Mesothelial cell of epicardium (in vitro differentiated cells): ENCODE data around the gene HTR1D. TPM values are rescaled to one million over a fixed set of nuclear protein-coding genes. Genes with fewer than 3 reads are reported as not detected.

Source experiments
- DNase-seq, 2 experiments: peaks; one replicate each; pipeline ENCODE4 v3.0.0; 2021; ENCODE audit warnings: low spot score in 2 of 2; ENCODE audit not compliant: unreplicated experiment in 2 of 2
- H3K27ac Mint-ChIP-seq: 2 replicates; pipeline ENCODE4 v1.8.0; 2021; ENCODE audit warnings: mixed read lengths
- H3K27me3 Mint-ChIP-seq: 2 replicates; pipeline ENCODE4 v1.8.0; 2021; ENCODE audit warnings: low read depth, mixed read lengths
- H3K36me3 Mint-ChIP-seq: 2 replicates; pipeline ENCODE4 v1.8.0; 2021; ENCODE audit warnings: mixed read lengths
- H3K4me1 Mint-ChIP-seq: 2 replicates; pipeline ENCODE4 v1.8.0; 2021; ENCODE audit warnings: mixed read lengths
- H3K4me3 Mint-ChIP-seq: 2 replicates; pipeline ENCODE4 v1.8.0; 2021; ENCODE audit warnings: mild to moderate bottlenecking, moderate library complexity, mixed read lengths
- H3K9me3 Mint-ChIP-seq: 2 replicates; pipeline ENCODE4 v1.8.0; 2021; ENCODE audit warnings: mixed read lengths
- CTCF ChIP-seq: fragments of 200-600 bp; sonication (generic); IDR thresholded peaks from one replicate; pipeline ENCODE4 v1.5.0; 2021; ENCODE audit warnings: antibody characterized with exemption; ENCODE audit not compliant: unreplicated experiment
- total RNA-seq: library from RNA; stranded (reverse); gene quantifications from 3 replicates; pipeline ENCODE4 v1.2.1, GENCODE V29; 2021

Gene HTR1D
- total RNA-seq, 1 donor from 2014 or later: 0.09 TPM

DNA sequence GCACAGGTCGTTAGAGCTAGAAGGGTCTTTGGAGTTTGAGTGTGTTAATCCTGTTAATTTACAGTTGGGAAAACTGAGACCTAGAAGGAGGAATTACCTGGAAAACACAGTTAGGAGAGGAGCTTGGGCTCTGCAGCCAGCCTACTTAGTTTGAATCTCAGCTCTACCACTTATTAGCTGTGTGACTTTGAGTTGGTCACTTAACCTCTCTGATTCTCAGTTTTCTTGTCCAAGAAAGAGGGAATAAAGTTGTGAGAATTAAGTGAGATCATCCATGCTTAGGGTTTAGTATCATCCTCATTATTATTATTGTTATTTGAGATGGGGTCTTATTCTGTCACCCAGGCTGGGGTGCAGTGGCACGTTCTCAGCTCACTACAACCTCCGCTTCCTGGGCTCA is 5.4 kb upstream of the HTR1D start:
- H3K27me3 Mint-ChIP-seq: peaks cover 32% of the 10 kb centered on the region
- no peak for DNase-seq
- H3K36me3 Mint-ChIP-seq: no peaks in the 10 kb centered on the region
- TF ChIP-seq CTCF: no peak
- H3K4me1 Mint-ChIP-seq: peaks cover 8% of the 10 kb centered on the region
- H3K27ac Mint-ChIP-seq: no peak overlapping the region
- no peak overlapping the region for H3K4me3 Mint-ChIP-seq
- H3K9me3 Mint-ChIP-seq: peaks cover 8% of the 10 kb centered on the region

- H3K27ac Mint-ChIP-seq: no peak overlapping the region
- peaks cover 8% of the 10 kb centered on the region for H3K4me1 Mint-ChIP-seq
- peaks cover 8% of the 10 kb centered on the region for H3K9me3 Mint-ChIP-seq
- no peak overlapping the region for H3K4me3 Mint-ChIP-seq
- H3K27me3 Mint-ChIP-seq: peaks cover 36% of the 10 kb centered on the region
- no peak for DNase-seq
- no peak for TF ChIP-seq CTCF
- H3K36me3 Mint-ChIP-seq: no peaks in the 10 kb centered on the region
Observed at GRCh38 chr1:23222331-23222730, 5.0 kb upstream of the HTR1D start.

DNA sequence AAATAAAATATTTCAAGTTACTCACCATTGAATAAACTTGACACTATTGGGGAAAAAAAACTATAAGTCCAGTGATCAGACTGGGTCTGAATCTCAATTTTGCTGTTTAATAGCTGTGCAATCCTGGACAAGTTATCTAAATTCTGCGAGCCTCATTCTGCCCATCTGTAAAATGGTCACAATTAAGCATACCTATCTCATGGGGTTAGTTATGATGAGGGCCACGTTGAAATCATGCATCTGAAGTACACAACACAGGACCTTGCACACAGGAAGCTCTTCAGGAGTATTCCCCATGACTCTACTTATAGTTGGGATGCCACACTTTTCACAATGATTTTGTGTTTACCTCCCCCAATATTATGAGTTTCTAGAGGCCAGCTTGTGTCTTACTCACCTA is 3.8 kb upstream of the HTR1D start:
- H3K27me3 Mint-ChIP-seq: peaks cover 43% of the 10 kb centered on the region
- H3K9me3 Mint-ChIP-seq: peaks cover 8% of the 10 kb centered on the region
- no peak for TF ChIP-seq CTCF
- no peak for DNase-seq
- H3K27ac Mint-ChIP-seq: no peak overlapping the region
- H3K36me3 Mint-ChIP-seq: no peaks in the 10 kb centered on the region
- H3K4me1 Mint-ChIP-seq: peaks cover 12% of the 10 kb centered on the region
- H3K4me3 Mint-ChIP-seq: no peak overlapping the region

GRCh38 chr1:23216771-23217420 is 406 bp downstream of the HTR1D start:
- no peak overlapping the region for H3K27ac Mint-ChIP-seq
- H3K36me3 Mint-ChIP-seq: no peaks in the 10 kb centered on the region
- H3K27me3 Mint-ChIP-seq: peaks cover 68% of the 10 kb centered on the region
- TF ChIP-seq CTCF: peak; percentile 87
- peaks cover 4% of the 10 kb centered on the region for H3K4me1 Mint-ChIP-seq
- no peaks in the 10 kb centered on the region for H3K9me3 Mint-ChIP-seq
- peak; percentile 37 to 73 for DNase-seq
- H3K4me3 Mint-ChIP-seq: peak overlapping the region; percentile 56

DNA sequence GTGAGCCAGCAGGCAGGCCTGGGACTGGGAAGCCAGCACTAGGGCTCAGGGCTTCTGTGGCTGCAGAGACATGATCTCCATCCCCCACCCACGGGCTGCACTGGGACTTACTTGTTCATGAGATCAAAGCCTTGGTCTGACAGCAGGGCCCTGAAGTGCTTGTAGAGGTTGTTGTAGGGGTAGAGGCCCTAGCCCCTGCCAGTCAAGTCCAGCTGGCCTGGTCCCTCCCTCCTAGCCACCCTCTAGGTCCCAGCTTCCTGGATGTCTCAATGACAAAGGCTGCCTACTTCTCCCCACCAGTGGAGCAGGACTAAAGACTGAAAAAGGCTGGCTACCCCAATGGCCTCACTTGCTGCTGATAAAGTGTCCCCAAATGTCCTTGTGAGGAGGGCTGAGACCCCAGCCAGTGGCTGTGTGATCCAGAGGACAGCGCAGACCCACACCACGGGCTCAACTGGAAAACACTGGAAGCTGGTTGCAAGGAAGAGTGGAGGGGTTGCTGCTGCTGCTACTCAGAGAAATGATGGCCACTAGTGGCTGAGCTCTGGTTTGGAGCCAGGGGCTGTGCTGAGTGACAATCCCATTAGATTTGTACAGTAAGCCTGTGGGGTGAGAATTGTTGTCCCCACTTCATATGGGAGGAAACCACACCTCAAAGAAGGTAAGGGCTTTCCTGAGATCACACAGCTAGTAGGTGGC is 1.4 kb downstream of the HTR1D start:
- DNase-seq: no peak
- no peak overlapping the region for H3K27ac Mint-ChIP-seq

More for the DNA sequence above, 1.4 kb downstream of the HTR1D start:
- H3K27me3 Mint-ChIP-seq: peaks cover 70% of the 10 kb centered on the region
- H3K4me1 Mint-ChIP-seq: peaks cover 4% of the 10 kb centered on the region
- TF ChIP-seq CTCF: no peak
- no peaks in the 10 kb centered on the region for H3K9me3 Mint-ChIP-seq
- H3K36me3 Mint-ChIP-seq: no peaks in the 10 kb centered on the region
- H3K4me3 Mint-ChIP-seq: peak overlapping the region; percentile 56
